ENCODE data around the gene RAB22A.

RAB22A gene

DNA sequence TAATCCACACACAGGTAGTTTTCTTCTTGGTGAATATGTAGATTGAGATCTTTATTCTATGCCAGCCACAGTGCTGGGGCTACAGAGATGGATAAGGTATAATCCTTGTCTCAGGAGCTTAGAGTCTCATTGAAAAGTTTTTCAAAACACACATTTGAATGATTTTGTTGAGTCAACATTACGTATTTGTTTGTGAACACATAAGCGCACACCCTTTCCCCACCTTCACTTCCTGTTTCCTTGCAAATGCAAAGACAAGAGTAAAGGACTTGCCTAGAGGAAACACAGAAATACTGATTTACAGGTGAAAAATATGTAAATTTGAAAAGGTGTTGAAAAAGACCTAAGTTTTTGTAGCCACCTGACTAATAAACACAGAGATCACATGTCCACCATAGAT is 107.3 kb downstream of the RAB22A start:
- DNase-seq: peak in 1 of 5 donors; percentile 38
